Brain microvascular endothelial cell (primary cell): ENCODE measurements around the gene KRTAP10-4.
"Not testable (repeated sequence)": the region's sequence is repeated elsewhere in the genome, so short reads cannot be mapped to it uniquely, and the experiment has no call there.

ENCODE experiments used
- DNase-seq: peaks from one replicate; pipeline ENCODE4 v3.0.0-alpha.2; 2020
- H3K27ac ChIP-seq: fragments of 250-450 bp; sonication (Bioruptor Pico); 2 replicates; pipeline ENCODE4 v1.5.1; 2020; ENCODE audit warnings: mild to moderate bottlenecking, moderate library complexity
- H3K27me3 ChIP-seq: fragments of 250-450 bp; sonication (Bioruptor Pico); replicated peaks from 2 replicates; pipeline ENCODE4 v1.5.1; 2020; ENCODE audit warnings: mild to moderate bottlenecking
- H3K36me3 ChIP-seq: fragments of 250-450 bp; sonication (Bioruptor Pico); replicated peaks from 2 replicates; pipeline ENCODE4 v1.5.1; 2020; ENCODE audit warnings: mild to moderate bottlenecking
- H3K4me3 ChIP-seq: 2 replicates; pipeline ENCODE4 v1.5.1; 2011; ENCODE audit warnings: low read depth, mild to moderate bottlenecking, control low read depth, low read length, moderate library complexity
- CTCF ChIP-seq: IDR thresholded peaks from 2 replicates; pipeline ENCODE4 v1.5.1; 2011; ENCODE audit warnings: low read depth, mild to moderate bottlenecking, moderate library complexity, low read length, control low read depth, inconsistent platforms; ENCODE audit errors: missing control alignments
- in situ Hi-C: cut with HindIII; loops from 2 replicates; pipeline ENCODE4 v1.10.0; 2017; ENCODE audit warnings: low sequenced_read_pairs, low pct_ligation_motif_present

Gene KRTAP10-4

GRCh38 chr21:44548381-44548780 is 25.1 kb upstream of the KRTAP10-4 start:
- peaks cover 7% of the 10 kb centered on the region for H3K27me3 ChIP-seq
- H3K4me3 ChIP-seq: no peak overlapping the region
- DNase-seq: no peak
- H3K27ac ChIP-seq: no peak overlapping the region
- H3K36me3 ChIP-seq: no peaks in the 10 kb centered on the region
- in situ Hi-C loops: no loop called here
- TF ChIP-seq CTCF: no peak

GRCh38 chr21:44548922-44549321 is 24.6 kb upstream of the KRTAP10-4 start:
- no peak for TF ChIP-seq CTCF
- H3K36me3 ChIP-seq: no peaks in the 10 kb centered on the region
- in situ Hi-C loops: no loop called here
- peaks cover 7% of the 10 kb centered on the region for H3K27me3 ChIP-seq
- no peak overlapping the region for H3K4me3 ChIP-seq
- H3K27ac ChIP-seq: no peak overlapping the region
- DNase-seq: no peak

GRCh38 chr21:44549525-44550211 is 23.9 kb upstream of the KRTAP10-4 start:
- in situ Hi-C loops: no loop called here
- H3K27me3 ChIP-seq: peaks cover 7% of the 10 kb centered on the region
- H3K36me3 ChIP-seq: no peaks in the 10 kb centered on the region
- no peak for TF ChIP-seq CTCF
- no peak overlapping the region for H3K27ac ChIP-seq
- no peak for DNase-seq
- H3K4me3 ChIP-seq: no peak overlapping the region

GRCh38 chr21:44550285-44550684 is 23.2 kb upstream of the KRTAP10-4 start:
- in situ Hi-C loops, H3K27me3 ChIP-seq, H3K36me3 ChIP-seq, H3K27ac ChIP-seq, H3K4me3 ChIP-seq, DNase-seq: not testable (repeated sequence)

GRCh38 chr21:44550807-44551206 is 22.7 kb upstream of the KRTAP10-4 start:
- Histone ChIP-seq H3K27me3 (peaks cover 7% of the 10 kb centered on the region), H3K27ac (no peak overlapping the region), H3K36me3 (no peaks in the 10 kb centered on the region), H3K4me3 (no peak overlapping the region)
- no peak for DNase-seq
- in situ Hi-C loops: no loop called here
- no peak for TF ChIP-seq CTCF

- Histone ChIP-seq H3K27ac (no peak within 1 kb of the TSS), H3K4me3 (no peak within 1 kb of the TSS), H3K27me3 (peaks cover 7% of the 10 kb centered on the region), H3K36me3 (no peaks in the 10 kb centered on the region)
- TF ChIP-seq CTCF: no peak
- in situ Hi-C loops: no loop called here
- no peak for DNase-seq
Measured at GRCh38 chr21:44551340-44551961, 22.1 kb upstream of the KRTAP10-4 start, which contains the start of gene KRTAP10-2. TSS of gene KRTAP10-2 (minus strand) at chr21:44551505. CDS start at chr21:44551458, 47 bp downstream.
